ENCODE measurements around the gene CCNE1. TPM values are rescaled to one million over a fixed set of nuclear protein-coding genes. Genes with fewer than 3 reads are reported as not detected.

Gene CCNE1
- total and polyA plus RNA-seq, 2 of the 13 experiments (the other 11 are each of a cell fraction or from before 2014, with no cell fraction given), result 16.0 to 50.6 TPM

DNA sequence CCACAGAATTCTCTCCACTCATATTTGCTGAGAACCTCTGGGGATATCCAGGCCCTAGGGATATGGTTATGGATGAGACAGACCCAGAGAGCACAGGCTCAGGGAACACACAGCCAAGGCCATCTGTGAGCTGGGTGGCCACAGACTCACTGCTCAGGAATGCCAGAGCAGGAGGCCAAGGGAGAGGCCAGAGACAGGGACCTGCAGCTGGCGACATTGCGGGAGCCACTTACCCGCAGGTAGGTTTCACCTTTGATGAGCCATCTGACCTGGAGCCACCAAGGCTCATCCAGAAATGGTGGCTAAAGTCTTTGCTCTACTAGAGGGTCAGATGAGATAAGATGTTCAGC is 29.4 kb downstream of the CCNE1 start (continued):
- TF ChIP-seq, protein P1, sequence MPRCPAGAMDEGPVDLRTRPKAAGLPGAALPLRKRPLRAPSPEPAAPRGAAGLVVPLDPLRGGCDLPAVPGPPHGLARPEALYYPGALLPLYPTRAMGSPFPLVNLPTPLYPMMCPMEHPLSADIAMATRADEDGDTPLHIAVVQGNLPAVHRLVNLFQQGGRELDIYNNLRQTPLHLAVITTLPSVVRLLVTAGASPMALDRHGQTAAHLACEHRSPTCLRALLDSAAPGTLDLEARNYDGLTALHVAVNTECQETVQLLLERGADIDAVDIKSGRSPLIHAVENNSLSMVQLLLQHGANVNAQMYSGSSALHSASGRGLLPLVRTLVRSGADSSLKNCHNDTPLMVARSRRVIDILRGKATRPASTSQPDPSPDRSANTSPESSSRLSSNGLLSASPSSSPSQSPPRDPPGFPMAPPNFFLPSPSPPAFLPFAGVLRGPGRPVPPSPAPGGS (CRISPR knock-in tag; IDR thresholded peaks at IDR 0.05), result peak; percentile 78; the same call in 1 of the 2 replicates
- TF ChIP-seq RARA (CRISPR knock-in tag; IDR thresholded peaks at IDR 0.05) (peak; percentile 16; the same call in 1 of the 2 replicates), ZC3H13 (CRISPR knock-in tag; IDR thresholded peaks at IDR 0.05) (no peak), RFX1 (IDR thresholded peaks at IDR 0.05) (no peak), HDAC2 (CRISPR knock-in tag; IDR thresholded peaks at IDR 0.05) (0 out of 2 replicates have a peak, but pooled peaks have one; percentile 24), PHF5A (CRISPR knock-in tag; IDR thresholded peaks at IDR 0.05; ENCODE audit: low read depth, unreplicated experiment) (no peak), MBNL3 (CRISPR knock-in tag; conservative IDR thresholded peaks at IDR 0.05) (no peak), NAIF1 (CRISPR knock-in tag; IDR thresholded peaks at IDR 0.05; ENCODE audit: borderline replicate concordance) (no peak), PHF20 (CRISPR knock-in tag; IDR thresholded peaks at IDR 0.05) (0 out of 2 replicates have a peak, but pooled peaks have one; percentile 11), TOPORS (CRISPR knock-in tag; IDR thresholded peaks at IDR 0.05) (no peak), ZNF567 (CRISPR knock-in tag; IDR thresholded peaks at IDR 0.05; ENCODE audit: borderline replicate concordance) (0 out of 2 replicates have a peak, but pooled peaks have one; percentile 57), KDM6A (CRISPR knock-in tag; IDR thresholded peaks at IDR 0.05; ENCODE audit: low read depth) (0 out of 2 replicates have a peak, but pooled peaks have one; percentile 31)
- TF ChIP-seq, protein P2, sequence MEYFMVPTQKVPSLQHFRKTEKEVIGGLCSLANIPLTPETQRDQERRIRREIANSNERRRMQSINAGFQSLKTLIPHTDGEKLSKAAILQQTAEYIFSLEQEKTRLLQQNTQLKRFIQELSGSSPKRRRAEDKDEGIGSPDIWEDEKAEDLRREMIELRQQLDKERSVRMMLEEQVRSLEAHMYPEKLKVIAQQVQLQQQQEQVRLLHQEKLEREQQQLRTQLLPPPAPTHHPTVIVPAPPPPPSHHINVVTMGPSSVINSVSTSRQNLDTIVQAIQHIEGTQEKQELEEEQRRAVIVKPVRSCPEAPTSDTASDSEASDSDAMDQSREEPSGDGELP (IDR thresholded peaks at IDR 0.05; ENCODE audit: borderline replicate concordance, low read depth), result peak; percentile 44; the same call in 1 of the 2 replicates
- TF ChIP-seq, protein P3, sequence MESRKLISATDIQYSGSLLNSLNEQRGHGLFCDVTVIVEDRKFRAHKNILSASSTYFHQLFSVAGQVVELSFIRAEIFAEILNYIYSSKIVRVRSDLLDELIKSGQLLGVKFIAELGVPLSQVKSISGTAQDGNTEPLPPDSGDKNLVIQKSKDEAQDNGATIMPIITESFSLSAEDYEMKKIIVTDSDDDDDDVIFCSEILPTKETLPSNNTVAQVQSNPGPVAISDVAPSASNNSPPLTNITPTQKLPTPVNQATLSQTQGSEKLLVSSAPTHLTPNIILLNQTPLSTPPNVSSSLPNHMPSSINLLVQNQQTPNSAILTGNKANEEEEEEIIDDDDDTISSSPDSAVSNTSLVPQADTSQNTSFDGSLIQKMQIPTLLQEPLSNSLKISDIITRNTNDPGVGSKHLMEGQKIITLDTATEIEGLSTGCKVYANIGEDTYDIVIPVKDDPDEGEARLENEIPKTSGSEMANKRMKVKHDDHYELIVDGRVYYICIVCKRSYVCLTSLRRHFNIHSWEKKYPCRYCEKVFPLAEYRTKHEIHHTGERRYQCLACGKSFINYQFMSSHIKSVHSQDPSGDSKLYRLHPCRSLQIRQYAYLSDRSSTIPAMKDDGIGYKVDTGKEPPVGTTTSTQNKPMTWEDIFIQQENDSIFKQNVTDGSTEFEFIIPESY (CRISPR knock-in tag; IDR thresholded peaks at IDR 0.05), result peak; percentile 78; the same call in 1 of the 2 replicates
- TF ChIP-seq, protein P4, sequence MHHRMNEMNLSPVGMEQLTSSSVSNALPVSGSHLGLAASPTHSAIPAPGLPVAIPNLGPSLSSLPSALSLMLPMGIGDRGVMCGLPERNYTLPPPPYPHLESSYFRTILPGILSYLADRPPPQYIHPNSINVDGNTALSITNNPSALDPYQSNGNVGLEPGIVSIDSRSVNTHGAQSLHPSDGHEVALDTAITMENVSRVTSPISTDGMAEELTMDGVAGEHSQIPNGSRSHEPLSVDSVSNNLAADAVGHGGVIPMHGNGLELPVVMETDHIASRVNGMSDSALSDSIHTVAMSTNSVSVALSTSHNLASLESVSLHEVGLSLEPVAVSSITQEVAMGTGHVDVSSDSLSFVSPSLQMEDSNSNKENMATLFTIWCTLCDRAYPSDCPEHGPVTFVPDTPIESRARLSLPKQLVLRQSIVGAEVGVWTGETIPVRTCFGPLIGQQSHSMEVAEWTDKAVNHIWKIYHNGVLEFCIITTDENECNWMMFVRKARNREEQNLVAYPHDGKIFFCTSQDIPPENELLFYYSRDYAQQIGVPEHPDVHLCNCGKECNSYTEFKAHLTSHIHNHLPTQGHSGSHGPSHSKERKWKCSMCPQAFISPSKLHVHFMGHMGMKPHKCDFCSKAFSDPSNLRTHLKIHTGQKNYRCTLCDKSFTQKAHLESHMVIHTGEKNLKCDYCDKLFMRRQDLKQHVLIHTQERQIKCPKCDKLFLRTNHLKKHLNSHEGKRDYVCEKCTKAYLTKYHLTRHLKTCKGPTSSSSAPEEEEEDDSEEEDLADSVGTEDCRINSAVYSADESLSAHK (CRISPR knock-in tag; IDR thresholded peaks at IDR 0.05; ENCODE audit: borderline replicate concordance), result no peak
- TF ChIP-seq, protein P5, sequence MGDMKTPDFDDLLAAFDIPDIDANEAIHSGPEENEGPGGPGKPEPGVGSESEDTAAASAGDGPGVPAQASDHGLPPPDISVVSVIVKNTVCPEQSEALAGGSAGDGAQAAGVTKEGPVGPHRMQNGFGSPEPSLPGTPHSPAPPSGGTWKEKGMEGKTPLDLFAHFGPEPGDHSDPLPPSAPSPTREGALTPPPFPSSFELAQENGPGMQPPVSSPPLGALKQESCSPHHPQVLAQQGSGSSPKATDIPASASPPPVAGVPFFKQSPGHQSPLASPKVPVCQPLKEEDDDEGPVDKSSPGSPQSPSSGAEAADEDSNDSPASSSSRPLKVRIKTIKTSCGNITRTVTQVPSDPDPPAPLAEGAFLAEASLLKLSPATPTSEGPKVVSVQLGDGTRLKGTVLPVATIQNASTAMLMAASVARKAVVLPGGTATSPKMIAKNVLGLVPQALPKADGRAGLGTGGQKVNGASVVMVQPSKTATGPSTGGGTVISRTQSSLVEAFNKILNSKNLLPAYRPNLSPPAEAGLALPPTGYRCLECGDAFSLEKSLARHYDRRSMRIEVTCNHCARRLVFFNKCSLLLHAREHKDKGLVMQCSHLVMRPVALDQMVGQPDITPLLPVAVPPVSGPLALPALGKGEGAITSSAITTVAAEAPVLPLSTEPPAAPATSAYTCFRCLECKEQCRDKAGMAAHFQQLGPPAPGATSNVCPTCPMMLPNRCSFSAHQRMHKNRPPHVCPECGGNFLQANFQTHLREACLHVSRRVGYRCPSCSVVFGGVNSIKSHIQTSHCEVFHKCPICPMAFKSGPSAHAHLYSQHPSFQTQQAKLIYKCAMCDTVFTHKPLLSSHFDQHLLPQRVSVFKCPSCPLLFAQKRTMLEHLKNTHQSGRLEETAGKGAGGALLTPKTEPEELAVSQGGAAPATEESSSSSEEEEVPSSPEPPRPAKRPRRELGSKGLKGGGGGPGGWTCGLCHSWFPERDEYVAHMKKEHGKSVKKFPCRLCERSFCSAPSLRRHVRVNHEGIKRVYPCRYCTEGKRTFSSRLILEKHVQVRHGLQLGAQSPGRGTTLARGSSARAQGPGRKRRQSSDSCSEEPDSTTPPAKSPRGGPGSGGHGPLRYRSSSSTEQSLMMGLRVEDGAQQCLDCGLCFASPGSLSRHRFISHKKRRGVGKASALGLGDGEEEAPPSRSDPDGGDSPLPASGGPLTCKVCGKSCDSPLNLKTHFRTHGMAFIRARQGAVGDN (CRISPR knock-in tag; IDR thresholded peaks at IDR 0.05), result peak; percentile 59
- TF ChIP-seq, protein P6, sequence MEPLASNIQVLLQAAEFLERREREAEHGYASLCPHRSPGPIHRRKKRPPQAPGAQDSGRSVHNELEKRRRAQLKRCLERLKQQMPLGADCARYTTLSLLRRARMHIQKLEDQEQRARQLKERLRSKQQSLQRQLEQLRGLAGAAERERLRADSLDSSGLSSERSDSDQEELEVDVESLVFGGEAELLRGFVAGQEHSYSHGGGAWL (CRISPR knock-in tag; IDR thresholded peaks at IDR 0.05), result 0 out of 2 replicates have a peak, but pooled peaks have one; percentile 4
